Activated CD4-positive, alpha-beta memory T cell treated with anti-CD3 and anti-CD28 coated beads for 36 hours (primary cell): ENCODE results near the gene SH3BP2. TPM values are rescaled to one million over a fixed set of nuclear protein-coding genes. Genes with fewer than 3 reads are reported as not detected.

Source experiments
- CTCF ChIA-PET: fragments of 350-600 bp; sonication (Branson Sonifier 250); formaldehyde crosslinking; loops from one replicate; lab custom pipeline; 2021; ENCODE audit warnings: antibody characterized with exemption, inconsistent platforms; lab: Charles Lee
- POLR2A ChIA-PET: fragments of 350-600 bp; sonication (Branson Sonifier 250); formaldehyde crosslinking; loops from one replicate; lab custom pipeline; 2021; ENCODE audit warnings: antibody characterized with exemption; lab: Charles Lee
- DNase-seq: peaks from one replicate; pipeline ENCODE4 v3.0.0-alpha.2; 2020
- H3K27ac Mint-ChIP-seq: one replicate; pipeline ENCODE4 v1.8.0; 2021; ENCODE audit warnings: mixed read lengths
- H3K27me3 Mint-ChIP-seq: one replicate; pipeline ENCODE4 v1.8.0; 2021; ENCODE audit warnings: mixed read lengths
- H3K36me3 Mint-ChIP-seq: one replicate; pipeline ENCODE4 v1.8.0; 2021; ENCODE audit warnings: mixed read lengths
- H3K4me1 Mint-ChIP-seq: one replicate; pipeline ENCODE4 v1.8.0; 2021; ENCODE audit warnings: low read depth, mixed read lengths
- H3K4me3 Mint-ChIP-seq: one replicate; pipeline ENCODE4 v1.8.0; 2021; ENCODE audit warnings: mild to moderate bottlenecking, mixed read lengths
- H3K9me3 Mint-ChIP-seq: one replicate; pipeline ENCODE4 v1.8.0; 2021; ENCODE audit warnings: mixed read lengths
- intact Hi-C: fragments of 100-400 bp; cut with micrococcal nuclease; formaldehyde crosslinking; loops from one replicate; pipeline ENCODE4 v1.15.1; 2023
- total RNA-seq, 2 experiments: library from RNA; stranded (reverse); gene quantifications; one replicate each; pipeline ENCODE4 v1.2.3, GENCODE V29; 2021

Gene SH3BP2, protein sequence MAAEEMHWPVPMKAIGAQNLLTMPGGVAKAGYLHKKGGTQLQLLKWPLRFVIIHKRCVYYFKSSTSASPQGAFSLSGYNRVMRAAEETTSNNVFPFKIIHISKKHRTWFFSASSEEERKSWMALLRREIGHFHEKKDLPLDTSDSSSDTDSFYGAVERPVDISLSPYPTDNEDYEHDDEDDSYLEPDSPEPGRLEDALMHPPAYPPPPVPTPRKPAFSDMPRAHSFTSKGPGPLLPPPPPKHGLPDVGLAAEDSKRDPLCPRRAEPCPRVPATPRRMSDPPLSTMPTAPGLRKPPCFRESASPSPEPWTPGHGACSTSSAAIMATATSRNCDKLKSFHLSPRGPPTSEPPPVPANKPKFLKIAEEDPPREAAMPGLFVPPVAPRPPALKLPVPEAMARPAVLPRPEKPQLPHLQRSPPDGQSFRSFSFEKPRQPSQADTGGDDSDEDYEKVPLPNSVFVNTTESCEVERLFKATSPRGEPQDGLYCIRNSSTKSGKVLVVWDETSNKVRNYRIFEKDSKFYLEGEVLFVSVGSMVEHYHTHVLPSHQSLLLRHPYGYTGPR
- 10 to 100 TPM; 55.9 to 62.8 TPM for total RNA-seq

GRCh38 chr4:2792711-2793585 lies at the start of gene SH3BP2:
SH3BP2 (plus strand) TSS chr4:2793085; CDS start chr4:2820618, 27,533 bp downstream.
- intact Hi-C loops, result loop anchor here (2.0 kb wide), 1 partner anchor 22 kb away; no protein-coding TSS in a partner anchor
- Mint-ChIP-seq H3K27me3 (no peaks in the 10 kb centered on the region), H3K9me3 (no peaks in the 10 kb centered on the region), H3K4me3 (peak within 1 kb of the TSS; percentile 83), H3K4me1 (peaks cover 42% of the 10 kb centered on the region), H3K27ac (peak within 1 kb of the TSS; percentile 87), H3K36me3 (no peaks in the 10 kb centered on the region)
- CTCF ChIA-PET, result no interaction called here
- POLR2A ChIA-PET, result interaction anchor here (1.0 kb wide), 1 partner anchor 79 kb away, joined by 3 read pairs; no protein-coding TSS in a partner anchor
- DNase-seq, result peak; percentile 78

- POLR2A ChIA-PET, result interaction anchor here (0.9 kb wide), 1 partner anchor 10 kb away, joined by 3 read pairs; no protein-coding TSS in a partner anchor
- Mint-ChIP-seq H3K9me3 (no peaks in the 10 kb centered on the region), H3K27me3 (no peaks in the 10 kb centered on the region), H3K36me3 (peaks cover 70% of the 10 kb centered on the region), H3K4me1 (peaks cover 43% of the 10 kb centered on the region), H3K4me3 (no peak overlapping the region), H3K27ac (no peak overlapping the region)
- DNase-seq, result no peak
- CTCF ChIA-PET, result no interaction called here
- intact Hi-C loops, result no loop called here
These were observed 49.1 kb upstream of the SH3BP2 start for GRCh38 chr4:2743518-2744445.

GRCh38 chr4:2744576-2745270 lies 48.2 kb upstream of the SH3BP2 start:
- intact Hi-C loops, result no loop called here
- Mint-ChIP-seq H3K9me3 (no peaks in the 10 kb centered on the region), H3K4me3 (no peak overlapping the region), H3K4me1 (peaks cover 50% of the 10 kb centered on the region), H3K36me3 (peaks cover 70% of the 10 kb centered on the region), H3K27me3 (no peaks in the 10 kb centered on the region), H3K27ac (peak overlapping the region; percentile 90)
- no peak for DNase-seq
- CTCF ChIA-PET, result interaction anchor here (1.7 kb wide), 1 partner anchor 209 kb away, joined by 8 read pairs; no protein-coding TSS in a partner anchor
- POLR2A ChIA-PET, result no interaction called here

DNA sequence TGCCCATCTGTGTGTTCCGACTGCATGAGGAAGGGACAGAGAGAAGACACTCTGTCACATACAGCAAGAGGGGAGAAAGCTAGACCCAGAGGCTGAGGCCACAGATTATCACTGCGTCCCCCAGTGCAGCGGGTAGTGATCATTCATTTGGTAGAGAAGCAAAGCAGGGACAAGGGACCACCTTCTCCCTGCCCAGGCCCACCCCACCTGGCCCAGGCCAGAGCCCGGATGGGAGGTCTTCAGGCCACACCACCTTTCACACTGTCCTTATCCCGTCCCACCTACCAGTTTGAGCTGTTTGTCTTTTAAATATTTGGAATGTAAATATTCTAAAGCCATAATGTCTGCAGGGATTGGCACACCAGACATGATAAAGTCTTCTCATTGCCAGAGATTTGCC lies 47.4 kb upstream of the SH3BP2 start:
- DNase-seq, result no peak
- CTCF ChIA-PET, result interaction anchor here (0.9 to 1.7 kb wide), 6 partner anchors 18 to 296 kb away, joined by 3 to 8 read pairs (median 4); partner anchors contain the start of genes GRK4 and NOP14
- H3K27me3 Mint-ChIP-seq, result no peaks in the 10 kb centered on the region
- POLR2A ChIA-PET, result interaction anchor here (0.7 to 2.8 kb wide), 17 partner anchors 11 to 503 kb away, joined by 3 to 44 read pairs (median 5); partner anchors contain the start of genes FAM193A, GRK4, HAUS3 and NOP14
- no peaks in the 10 kb centered on the region for H3K9me3 Mint-ChIP-seq
- H3K4me1 Mint-ChIP-seq, result peaks cover 57% of the 10 kb centered on the region
- H3K36me3 Mint-ChIP-seq, result peaks cover 70% of the 10 kb centered on the region
- peak overlapping the region; percentile 54 for H3K4me3 Mint-ChIP-seq
- intact Hi-C loops, result no loop called here
- H3K27ac Mint-ChIP-seq, result peak overlapping the region; percentile 90

- no peaks in the 10 kb centered on the region for H3K27me3 Mint-ChIP-seq
- CTCF ChIA-PET, result interaction anchor here (0.7 to 1.7 kb wide), 9 partner anchors 10 to 296 kb away, joined by 3 to 8 read pairs (median 3); partner anchors contain the start of genes GRK4, NOP14 and TNIP2
- H3K9me3 Mint-ChIP-seq, result no peaks in the 10 kb centered on the region
- peak; percentile 98 for DNase-seq
- POLR2A ChIA-PET, result interaction anchor here (0.7 to 2.8 kb wide), 19 partner anchors 10 to 504 kb away, joined by 3 to 44 read pairs (median 5); partner anchors contain the start of genes FAM193A, GRK4, HAUS3 and NOP14
- intact Hi-C loops, result loop anchor here (1.0 to 2.0 kb wide), 10 partner anchors 10 to 333 kb away; partner anchors contain the start of genes FAM193A, RNF4 and TNIP2
- H3K36me3 Mint-ChIP-seq, result peaks cover 67% of the 10 kb centered on the region
- peaks cover 61% of the 10 kb centered on the region for H3K4me1 Mint-ChIP-seq
- H3K27ac Mint-ChIP-seq, result peak overlapping the region; percentile 90
- H3K4me3 Mint-ChIP-seq, result peak overlapping the region; percentile 54
These were observed 46.7 kb upstream of the SH3BP2 start for GRCh38 chr4:2745981-2746806.

GRCh38 chr4:2746891-2747695 lies 45.8 kb upstream of the SH3BP2 start:
- intact Hi-C loops, result loop anchor here (1.0 to 2.0 kb wide), 10 partner anchors 9 to 334 kb away; partner anchors contain the start of genes FAM193A, RNF4 and TNIP2
- ChIA-PET CTCF (interaction anchor here (0.7 to 1.5 kb wide), 7 partner anchors 9 to 295 kb away, joined by 3 to 6 read pairs (median 3); partner anchors contain the start of genes GRK4, NOP14 and TNIP2), POLR2A (interaction anchor here (0.7 to 2.8 kb wide), 14 partner anchors 9 to 335 kb away, joined by 3 to 44 read pairs (median 6); partner anchors contain the start of genes FAM193A, RNF4 and TNIP2)
- Mint-ChIP-seq H3K9me3 (no peaks in the 10 kb centered on the region), H3K36me3 (peaks cover 59% of the 10 kb centered on the region), H3K27ac (peak overlapping the region; percentile 90), H3K27me3 (no peaks in the 10 kb centered on the region), H3K4me3 (peak overlapping the region; percentile 66), H3K4me1 (peaks cover 69% of the 10 kb centered on the region)
- DNase-seq, result peak; percentile 53

DNA sequence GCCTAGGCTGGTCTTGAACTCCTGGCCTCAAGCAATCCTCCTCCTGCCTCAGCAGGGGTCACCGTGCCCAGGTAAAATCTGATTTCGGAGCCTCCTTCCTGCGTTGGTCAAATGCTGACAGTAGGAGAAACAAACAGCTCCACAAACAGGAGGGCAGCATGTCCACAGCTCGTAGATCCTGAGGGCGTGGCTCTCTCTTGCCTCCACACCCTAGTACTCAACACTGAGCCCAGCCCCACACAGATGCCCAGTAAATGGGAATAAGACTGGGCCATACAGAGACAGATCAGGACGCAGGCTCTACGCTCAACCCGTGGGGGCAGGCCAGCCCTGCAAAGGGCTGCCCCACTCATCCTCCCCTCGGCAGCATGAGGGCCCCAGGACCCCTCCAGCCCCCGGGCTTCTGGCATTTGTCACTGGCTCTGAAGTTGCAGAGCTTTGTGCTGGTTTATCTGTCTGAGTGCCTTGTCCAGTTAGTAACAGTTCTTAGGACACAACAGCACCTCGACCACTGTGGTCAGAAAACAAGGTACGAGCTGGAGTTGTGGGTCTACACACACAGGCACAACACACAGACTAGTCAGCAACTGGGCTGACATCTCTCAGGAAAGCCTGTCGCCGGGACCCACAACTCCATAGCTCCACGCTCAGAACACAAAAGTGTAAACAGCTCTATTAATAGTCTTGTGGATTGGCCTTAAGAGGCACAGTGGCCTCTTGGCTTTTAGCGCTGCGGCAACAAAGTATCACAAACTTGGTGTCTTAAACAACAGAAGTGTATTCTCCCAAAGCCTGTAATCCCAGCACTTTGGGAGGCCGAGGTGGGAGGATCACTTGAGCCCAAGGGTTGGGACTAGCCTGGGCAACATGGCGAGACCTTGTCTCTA lies 41.9 kb upstream of the SH3BP2 start:
- H3K27me3 Mint-ChIP-seq, result no peaks in the 10 kb centered on the region
- intact Hi-C loops, result no loop called here
- H3K27ac Mint-ChIP-seq, result peak overlapping the region; percentile 8
- DNase-seq, result no peak
- no peak overlapping the region for H3K4me3 Mint-ChIP-seq
- H3K9me3 Mint-ChIP-seq, result no peaks in the 10 kb centered on the region
- H3K36me3 Mint-ChIP-seq, result peaks cover 38% of the 10 kb centered on the region
- ChIA-PET POLR2A (interaction anchor here (1.6 kb wide), 1 partner anchor 10 kb away, joined by 5 read pairs; no protein-coding TSS in a partner anchor), CTCF (interaction anchor here (1.0 kb wide), 1 partner anchor 11 kb away, joined by 4 read pairs; no protein-coding TSS in a partner anchor)
- peaks cover 76% of the 10 kb centered on the region for H3K4me1 Mint-ChIP-seq

DNA sequence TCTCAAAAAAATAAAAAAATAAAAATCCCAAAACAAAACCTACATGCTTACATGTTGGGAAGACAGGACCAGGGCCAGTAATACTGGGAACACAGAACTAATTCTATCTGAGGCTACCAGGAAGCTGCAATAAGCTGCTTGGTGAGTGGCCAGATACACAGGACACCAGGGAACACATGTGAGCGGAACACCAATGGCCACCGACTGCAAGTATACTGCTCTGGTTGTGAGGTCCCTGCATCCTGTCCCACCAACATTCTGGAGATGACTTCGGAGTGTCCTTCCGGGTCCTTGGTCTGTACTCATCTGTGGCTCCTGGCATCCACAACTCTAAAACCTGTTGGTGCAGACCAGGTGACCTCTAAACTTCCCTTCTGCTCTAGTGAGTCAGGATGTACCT lies 39.4 kb upstream of the SH3BP2 start:
- Mint-ChIP-seq H3K27ac (no peak overlapping the region), H3K4me1 (peaks cover 58% of the 10 kb centered on the region), H3K4me3 (no peak overlapping the region), H3K36me3 (peaks cover 20% of the 10 kb centered on the region), H3K9me3 (no peaks in the 10 kb centered on the region), H3K27me3 (no peaks in the 10 kb centered on the region)
- DNase-seq, result no peak
- intact Hi-C loops, result no loop called here
- ChIA-PET CTCF (interaction anchor here (1.6 kb wide), 1 partner anchor 203 kb away, joined by 4 read pairs; no protein-coding TSS in a partner anchor), POLR2A (interaction anchor here (0.7 kb wide), 1 partner anchor 10 kb away, joined by 3 read pairs; no protein-coding TSS in a partner anchor)
